ENCODE measurements around the gene ABLIM2. TPM values are rescaled to one million over a fixed set of nuclear protein-coding genes. Genes with fewer than 3 reads are reported as not detected.

ABLIM2 gene
- total RNA-seq, 1 experiment from 2014 or later = 2.7 TPM

- Histone ChIP-seq H3K4me3 (ENCODE audit: low read depth, low read length, poor library complexity, severe bottlenecking) (no peak overlapping the region), H3K4me1 (ENCODE audit: insufficient read depth, low read length, poor library complexity, severe bottlenecking) (no peaks in the 10 kb centered on the region), H3K36me3 (ENCODE audit: insufficient read depth, low read length, poor library complexity, severe bottlenecking) (no peaks in the 10 kb centered on the region), H3K9me3 (ENCODE audit: low read depth, low read length, poor library complexity, severe bottlenecking) (no peaks in the 10 kb centered on the region), H3K27ac (ENCODE audit: low read depth, low read length, poor library complexity, severe bottlenecking) (no peak overlapping the region), H3K27me3 (replicated peaks; ENCODE audit: insufficient read depth, low read depth, low read length, poor library complexity) (no peaks in the 10 kb centered on the region)
- intact Hi-C loops (cut with micrococcal nuclease; ENCODE audit: unreplicated experiment) = no loop called here
- TF ChIP-seq EZH2 (IDR thresholded peaks at IDR 0.05; ENCODE audit: borderline replicate concordance, low read depth, low read length, poor library complexity, severe bottlenecking) = no peak
- TF ChIP-seq, protein P1, sequence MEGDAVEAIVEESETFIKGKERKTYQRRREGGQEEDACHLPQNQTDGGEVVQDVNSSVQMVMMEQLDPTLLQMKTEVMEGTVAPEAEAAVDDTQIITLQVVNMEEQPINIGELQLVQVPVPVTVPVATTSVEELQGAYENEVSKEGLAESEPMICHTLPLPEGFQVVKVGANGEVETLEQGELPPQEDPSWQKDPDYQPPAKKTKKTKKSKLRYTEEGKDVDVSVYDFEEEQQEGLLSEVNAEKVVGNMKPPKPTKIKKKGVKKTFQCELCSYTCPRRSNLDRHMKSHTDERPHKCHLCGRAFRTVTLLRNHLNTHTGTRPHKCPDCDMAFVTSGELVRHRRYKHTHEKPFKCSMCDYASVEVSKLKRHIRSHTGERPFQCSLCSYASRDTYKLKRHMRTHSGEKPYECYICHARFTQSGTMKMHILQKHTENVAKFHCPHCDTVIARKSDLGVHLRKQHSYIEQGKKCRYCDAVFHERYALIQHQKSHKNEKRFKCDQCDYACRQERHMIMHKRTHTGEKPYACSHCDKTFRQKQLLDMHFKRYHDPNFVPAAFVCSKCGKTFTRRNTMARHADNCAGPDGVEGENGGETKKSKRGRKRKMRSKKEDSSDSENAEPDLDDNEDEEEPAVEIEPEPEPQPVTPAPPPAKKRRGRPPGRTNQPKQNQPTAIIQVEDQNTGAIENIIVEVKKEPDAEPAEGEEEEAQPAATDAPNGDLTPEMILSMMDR (conservative IDR thresholded peaks at IDR 0.05; ENCODE audit: low read depth, low read length) = no peak
- POLR2A ChIA-PET (ENCODE audit: low non-redundant PET) = no interaction called here
- no TSS peak for BruUV-seq (replicated peaks)
- no peak for DNase-seq (ENCODE audit: low spot score)
- CTCF ChIA-PET = no interaction called here
Observed at GRCh38 chr4:8022767-8023695, 135.6 kb downstream of the ABLIM2 start.

DNA sequence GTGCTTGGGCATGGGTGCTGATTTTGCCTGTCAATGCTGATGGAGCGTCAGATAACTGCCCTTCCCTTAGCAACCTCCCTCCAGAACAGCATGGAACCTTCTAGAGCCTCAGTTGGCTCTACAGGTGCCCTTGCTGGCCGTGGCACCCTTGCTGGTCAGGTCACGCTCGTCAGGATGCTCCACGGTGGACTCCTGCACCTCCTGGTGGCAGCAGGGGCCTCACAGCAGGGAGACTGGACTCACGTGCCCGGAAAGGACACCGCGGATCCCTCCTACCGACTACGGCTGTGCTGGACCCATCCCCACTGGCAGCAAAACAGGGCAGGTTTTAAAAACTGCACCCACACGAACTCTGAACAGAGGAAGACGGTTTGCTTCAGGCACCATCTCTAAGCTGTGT lies 136.8 kb downstream of the ABLIM2 start:
- no peak for TF ChIP-seq EZH2 (IDR thresholded peaks at IDR 0.05; ENCODE audit: borderline replicate concordance, low read depth, low read length, poor library complexity, severe bottlenecking)
- TF ChIP-seq, protein P1 (conservative IDR thresholded peaks at IDR 0.05; ENCODE audit: low read depth, low read length) = 0 out of 2 replicates have a peak, but pooled peaks have one; percentile 21
- Histone ChIP-seq H3K36me3 (ENCODE audit: insufficient read depth, low read length, poor library complexity, severe bottlenecking) (no peaks in the 10 kb centered on the region), H3K4me3 (ENCODE audit: low read depth, low read length, poor library complexity, severe bottlenecking) (no peak overlapping the region), H3K27ac (ENCODE audit: low read depth, low read length, poor library complexity, severe bottlenecking) (no peak overlapping the region), H3K4me1 (ENCODE audit: insufficient read depth, low read length, poor library complexity, severe bottlenecking) (no peaks in the 10 kb centered on the region), H3K9me3 (ENCODE audit: low read depth, low read length, poor library complexity, severe bottlenecking) (no peaks in the 10 kb centered on the region), H3K27me3 (replicated peaks; ENCODE audit: insufficient read depth, low read depth, low read length, poor library complexity) (no peaks in the 10 kb centered on the region)
- ChIA-PET POLR2A (ENCODE audit: low non-redundant PET) (no interaction called here), CTCF (no interaction called here)
- DNase-seq (ENCODE audit: low spot score) = no peak
- intact Hi-C loops (cut with micrococcal nuclease; ENCODE audit: unreplicated experiment) = no loop called here
- BruUV-seq (replicated peaks) = no TSS peak

GRCh38 chr4:8019396-8020365 lies 138.9 kb downstream of the ABLIM2 start:
- H3K27ac ChIP-seq (ENCODE audit: low read depth, low read length, poor library complexity, severe bottlenecking) = no peak overlapping the region
- BruUV-seq (replicated peaks) = no TSS peak
- TF ChIP-seq EZH2 (IDR thresholded peaks at IDR 0.05; ENCODE audit: borderline replicate concordance, low read depth, low read length, poor library complexity, severe bottlenecking) = no peak
- TF ChIP-seq, protein P1 (conservative IDR thresholded peaks at IDR 0.05; ENCODE audit: low read depth, low read length) = no peak
- H3K36me3 ChIP-seq (ENCODE audit: insufficient read depth, low read length, poor library complexity, severe bottlenecking) = no peaks in the 10 kb centered on the region
- no peaks in the 10 kb centered on the region for H3K27me3 ChIP-seq (replicated peaks; ENCODE audit: insufficient read depth, low read depth, low read length, poor library complexity)
- POLR2A ChIA-PET (ENCODE audit: low non-redundant PET) = no interaction called here
- peak; percentile 47 for DNase-seq (ENCODE audit: low spot score)
- peaks cover 5% of the 10 kb centered on the region for H3K4me1 ChIP-seq (ENCODE audit: insufficient read depth, low read length, poor library complexity, severe bottlenecking)
- no peak overlapping the region for H3K4me3 ChIP-seq (ENCODE audit: low read depth, low read length, poor library complexity, severe bottlenecking)
- CTCF ChIA-PET = no interaction called here
- H3K9me3 ChIP-seq (ENCODE audit: low read depth, low read length, poor library complexity, severe bottlenecking) = no peaks in the 10 kb centered on the region
- intact Hi-C loops (cut with micrococcal nuclease; ENCODE audit: unreplicated experiment) = no loop called here
